CD4-positive, alpha-beta T cell treated with Interleukin-1 beta for 1 hour (primary cell): Measurements from ENCODE around the gene LRIT1.
"Not testable (repeated sequence)": the region's sequence is repeated elsewhere in the genome, so short reads cannot be mapped to it uniquely, and the experiment has no call there.

Experiments used
- DNase-seq, 2 donors: peaks; one replicate each; pipeline ENCODE4 v3.0.0-alpha.2; 2020 to 2022

Gene LRIT1, protein sequence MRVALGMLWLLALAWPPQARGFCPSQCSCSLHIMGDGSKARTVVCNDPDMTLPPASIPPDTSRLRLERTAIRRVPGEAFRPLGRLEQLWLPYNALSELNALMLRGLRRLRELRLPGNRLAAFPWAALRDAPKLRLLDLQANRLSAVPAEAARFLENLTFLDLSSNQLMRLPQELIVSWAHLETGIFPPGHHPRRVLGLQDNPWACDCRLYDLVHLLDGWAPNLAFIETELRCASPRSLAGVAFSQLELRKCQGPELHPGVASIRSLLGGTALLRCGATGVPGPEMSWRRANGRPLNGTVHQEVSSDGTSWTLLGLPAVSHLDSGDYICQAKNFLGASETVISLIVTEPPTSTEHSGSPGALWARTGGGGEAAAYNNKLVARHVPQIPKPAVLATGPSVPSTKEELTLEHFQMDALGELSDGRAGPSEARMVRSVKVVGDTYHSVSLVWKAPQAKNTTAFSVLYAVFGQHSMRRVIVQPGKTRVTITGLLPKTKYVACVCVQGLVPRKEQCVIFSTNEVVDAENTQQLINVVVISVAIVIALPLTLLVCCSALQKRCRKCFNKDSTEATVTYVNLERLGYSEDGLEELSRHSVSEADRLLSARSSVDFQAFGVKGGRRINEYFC

DNA sequence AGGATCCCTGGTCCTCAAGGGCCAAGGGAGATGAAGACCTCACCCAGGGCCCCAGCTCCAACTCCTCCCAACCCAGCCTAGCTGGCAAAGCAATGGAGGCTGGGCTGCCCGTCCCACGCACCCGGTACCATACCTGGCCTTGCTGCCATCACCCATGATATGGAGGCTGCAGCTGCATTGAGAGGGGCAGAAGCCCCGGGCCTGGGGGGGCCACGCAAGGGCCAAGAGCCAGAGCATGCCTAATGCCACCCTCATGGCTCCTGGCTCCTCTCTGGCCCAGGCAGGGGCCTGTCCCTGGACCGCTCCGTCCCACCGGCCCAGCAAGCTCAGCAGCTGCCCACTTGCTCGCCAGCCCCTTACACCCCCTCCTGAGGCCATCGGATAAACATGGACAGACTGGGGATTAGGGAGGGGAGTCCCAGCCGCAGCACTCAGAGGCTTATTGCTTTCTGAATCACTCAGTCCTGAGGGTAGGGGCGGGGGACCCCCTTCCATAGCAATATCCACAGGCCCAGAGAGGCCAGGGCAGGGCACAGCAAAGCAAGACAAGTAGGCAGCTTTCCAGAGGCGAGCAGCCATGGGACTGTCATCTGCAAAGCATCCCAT, at the start of gene LRIT1:
Gene LRIT1, minus strand, starts transcription at position 362 of the 606 bp plus-strand sequence. Its CDS starts 107 bp downstream, at position 255.
- no peak for DNase-seq

DNA sequence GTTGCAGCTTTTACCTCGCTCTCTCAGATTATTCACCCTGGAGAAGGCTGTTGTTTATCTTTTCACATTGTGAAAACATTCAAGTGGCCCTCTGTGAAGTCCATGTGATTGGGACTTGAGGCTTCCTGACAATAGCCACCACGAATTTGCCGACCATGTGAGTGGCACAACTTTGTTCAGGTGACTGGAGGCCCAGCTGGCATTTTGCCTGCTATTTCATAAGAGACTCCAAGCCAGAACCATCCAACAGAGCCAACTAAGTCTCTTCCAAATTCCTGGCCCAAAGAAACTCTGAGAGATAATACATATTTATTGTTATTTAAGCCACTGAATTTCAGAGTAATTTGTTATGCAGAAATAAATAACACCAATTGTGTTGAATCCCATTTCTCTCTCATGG, 48.9 kb upstream of the LRIT1 start:
- no peak for DNase-seq

- DNase-seq: no peak
These were observed 48.3 kb upstream of the LRIT1 start for GRCh38 chr10:84289521-84290200.

GRCh38 chr10:84288151-84288550, 46.8 kb upstream of the LRIT1 start:
- DNase-seq: no peak

DNA sequence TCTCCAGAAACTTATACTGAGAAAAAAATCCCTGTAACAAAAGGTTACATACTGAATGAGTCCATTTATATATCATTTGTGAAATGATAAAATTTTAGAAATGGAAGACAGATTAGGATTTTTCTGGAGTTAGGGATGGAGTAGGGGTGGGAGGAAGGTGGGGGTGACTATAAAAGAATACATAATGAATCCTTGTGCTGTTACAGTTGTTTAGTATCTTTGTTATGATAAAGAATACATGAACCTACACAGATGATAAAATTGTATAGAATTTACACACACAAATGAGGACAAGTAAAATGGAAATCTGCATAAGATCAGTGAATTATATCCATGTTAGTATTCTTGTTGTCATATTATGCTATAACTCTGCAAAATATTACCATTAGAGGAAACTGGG, 45.3 kb upstream of the LRIT1 start:
- no peak for DNase-seq

DNA sequence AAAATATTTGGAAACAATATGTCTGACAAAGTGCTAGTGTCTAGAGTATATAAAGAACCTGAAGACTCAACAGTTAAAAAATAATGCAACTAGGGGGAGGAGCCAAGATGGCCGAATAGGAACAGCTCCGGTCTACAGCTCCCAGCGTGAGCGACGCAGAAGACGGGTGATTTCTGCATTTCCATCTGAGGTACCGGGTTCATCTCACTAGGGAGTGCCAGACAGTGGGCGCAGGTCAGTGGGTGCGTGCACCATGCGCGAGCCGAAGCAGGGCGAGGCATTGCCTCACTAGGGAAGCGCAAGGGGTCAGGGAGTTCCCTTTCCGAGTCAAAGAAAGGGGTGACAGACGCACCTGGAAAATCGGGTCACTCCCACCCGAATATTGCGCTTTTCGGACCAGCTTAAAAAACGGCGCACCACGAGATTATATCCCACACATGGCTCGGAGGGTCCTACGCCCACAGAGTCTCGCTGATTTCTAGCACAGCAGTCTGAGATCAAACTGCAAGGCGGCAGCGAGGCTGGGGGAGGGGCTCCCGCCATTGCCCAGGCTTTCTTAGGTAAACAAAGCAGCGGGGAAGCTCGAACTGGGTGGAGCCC, 38.6 kb upstream of the LRIT1 start:
- DNase-seq: not testable (repeated sequence)

DNA sequence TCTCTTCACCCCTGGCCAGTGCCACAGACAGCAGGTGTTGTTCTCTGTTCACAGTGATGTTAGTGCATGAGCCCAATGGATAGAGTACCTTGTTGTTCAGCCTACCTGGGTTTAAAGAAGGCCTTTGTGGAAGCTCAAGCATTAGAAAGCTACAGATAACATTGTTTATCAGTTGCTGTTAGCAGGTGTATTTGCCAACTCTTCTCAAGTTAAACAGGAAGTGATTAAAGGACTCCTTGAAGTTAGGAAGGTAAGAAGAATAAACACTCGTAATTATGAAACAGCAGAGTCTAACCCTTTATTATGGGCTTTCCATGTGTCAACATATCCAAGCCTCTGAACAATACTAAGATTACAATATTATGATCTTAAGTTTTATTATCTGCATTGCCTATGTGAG, 29.4 kb upstream of the LRIT1 start:
- no peak for DNase-seq

DNA sequence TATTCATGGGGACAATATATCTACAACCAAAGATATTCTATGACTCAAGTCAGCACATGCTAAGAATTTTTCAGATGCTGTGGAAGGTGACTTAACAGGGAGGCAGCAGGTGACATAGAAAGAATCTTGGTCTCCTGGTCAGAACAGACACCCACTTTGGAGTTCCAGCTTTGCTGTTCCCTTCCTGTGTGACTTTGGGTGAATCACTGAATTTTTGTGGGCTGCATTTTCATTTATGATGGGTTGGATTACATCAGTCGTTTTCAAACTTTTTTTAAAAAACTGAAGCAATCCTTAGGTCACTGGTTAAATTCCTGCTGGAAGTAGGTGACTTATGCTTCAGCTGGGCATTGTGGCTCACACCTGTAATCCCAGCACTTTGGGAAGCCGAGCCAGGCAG, 28.4 kb upstream of the LRIT1 start:
- DNase-seq: no peak

DNA sequence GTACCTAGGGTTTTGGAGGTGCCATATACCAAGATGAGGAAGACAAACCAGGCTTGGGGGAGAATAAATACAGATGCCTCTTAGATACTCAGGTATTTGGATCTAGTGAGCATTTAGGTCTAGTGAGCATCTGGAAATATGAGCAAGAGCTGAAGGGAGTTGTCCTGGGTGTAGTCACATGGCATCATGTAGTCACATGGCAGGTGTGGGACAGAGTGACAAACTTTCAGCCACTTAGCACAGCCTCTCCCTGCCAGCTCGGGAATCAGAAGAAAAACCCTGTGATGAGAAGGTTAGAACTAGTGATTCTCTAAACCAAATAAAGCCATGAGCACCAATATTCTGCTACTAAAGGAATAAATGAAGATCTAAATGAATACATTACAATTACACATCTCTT, 27.8 kb upstream of the LRIT1 start:
- DNase-seq: no peak

GRCh38 chr10:84267503-84268126, 26.3 kb upstream of the LRIT1 start:
- peak; percentile 48 to 55 for DNase-seq

DNA sequence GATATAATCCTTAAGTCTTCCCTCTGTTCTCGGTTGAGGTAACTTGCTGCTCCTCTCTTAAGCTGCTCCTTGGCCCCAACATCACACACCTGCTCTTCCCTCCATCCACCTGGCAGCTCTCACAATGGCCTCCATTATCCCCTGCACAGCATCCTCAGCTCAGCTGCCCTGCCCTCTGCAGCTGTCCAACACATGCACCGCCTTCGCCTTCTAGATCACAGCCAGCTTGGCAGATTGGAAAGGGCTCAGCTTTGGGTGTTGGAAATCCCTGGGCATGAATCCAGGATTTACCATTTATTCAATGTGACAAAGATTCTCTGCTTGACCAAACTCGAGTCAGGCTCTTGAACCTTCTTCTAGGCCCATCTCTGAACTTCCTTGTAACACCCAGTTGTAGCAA, 24.1 kb upstream of the LRIT1 start:
- no peak for DNase-seq

GRCh38 chr10:84264611-84265141, 23.3 kb upstream of the LRIT1 start:
- peak; percentile 63 to 67 for DNase-seq

GRCh38 chr10:84263716-84264115, 22.4 kb upstream of the LRIT1 start:
- no peak for DNase-seq

DNA sequence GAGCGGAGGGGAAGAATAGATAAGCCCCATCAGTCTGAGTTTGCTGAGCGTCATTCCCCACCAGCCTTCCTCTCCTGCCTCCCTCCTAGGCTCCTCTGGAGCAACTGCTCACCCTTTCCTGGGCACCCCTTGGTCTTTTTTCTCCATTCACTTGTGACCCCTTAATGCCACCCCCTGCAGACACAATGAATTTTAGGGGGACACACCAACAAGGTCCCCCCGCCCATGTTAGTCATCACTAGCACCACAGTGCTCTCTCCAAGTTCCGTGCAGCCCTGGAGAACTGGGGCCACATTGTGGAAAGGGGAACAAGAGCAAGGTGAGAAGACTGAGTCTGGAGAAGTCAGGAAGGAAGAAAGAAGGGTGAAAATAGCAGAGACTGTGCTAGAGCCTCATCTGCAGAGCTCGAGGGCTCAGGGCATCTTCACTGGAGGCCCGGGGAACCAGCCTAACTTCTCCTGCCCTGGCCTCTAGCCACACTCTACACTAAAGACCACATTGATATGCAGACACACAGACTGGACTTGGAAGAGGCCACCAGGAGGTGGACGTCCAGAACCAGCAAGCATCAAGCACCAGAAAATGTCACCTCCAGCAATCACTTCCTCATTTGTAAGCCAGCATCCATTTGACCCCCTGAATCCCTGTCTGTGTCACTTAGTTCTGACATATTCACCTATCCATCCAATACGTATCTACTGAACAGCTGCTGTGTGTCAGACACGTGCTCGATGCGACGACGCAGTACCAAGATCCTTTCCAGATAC, 21.0 kb upstream of the LRIT1 start:
- DNase-seq: no peak

DNA sequence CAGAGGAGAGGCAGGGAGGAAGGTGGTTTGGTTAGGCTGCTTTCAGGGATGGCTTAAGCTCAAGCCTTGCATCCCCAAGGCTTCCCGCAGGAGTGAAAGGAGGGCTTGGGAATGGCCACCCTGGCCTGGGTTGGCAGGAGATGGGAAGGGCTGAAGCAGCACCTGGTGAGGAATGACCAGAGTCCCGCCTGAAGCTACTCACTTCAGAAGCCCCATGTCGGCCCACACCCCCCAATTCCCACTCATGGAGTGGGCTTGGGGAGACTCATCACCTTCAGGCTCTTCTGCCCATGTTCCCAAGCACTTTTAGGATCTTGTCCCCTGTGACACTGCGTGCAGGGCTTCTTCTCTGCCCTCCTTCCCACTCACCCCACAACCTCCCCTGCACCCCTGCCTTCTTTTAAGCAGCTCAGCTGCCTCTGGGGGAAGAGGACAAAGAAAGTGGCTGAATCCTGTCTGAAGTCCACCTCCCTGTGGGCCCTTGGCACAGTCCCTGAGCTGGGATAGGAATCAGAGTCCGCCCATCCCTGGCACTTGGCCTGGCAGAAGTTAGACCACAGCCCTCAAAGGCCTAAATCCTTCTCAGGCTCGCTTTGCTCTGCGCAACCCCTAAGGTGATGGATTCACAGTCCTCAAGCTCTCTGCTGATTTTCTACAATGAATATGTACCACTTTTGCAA, 20.0 kb upstream of the LRIT1 start:
- DNase-seq: no peak

- no peak for DNase-seq
These were observed 16.8 kb upstream of the LRIT1 start for GRCh38 chr10:84258034-84258695.

- no peak for DNase-seq
These were observed 16.1 kb upstream of the LRIT1 start for GRCh38 chr10:84257343-84258020.

DNA sequence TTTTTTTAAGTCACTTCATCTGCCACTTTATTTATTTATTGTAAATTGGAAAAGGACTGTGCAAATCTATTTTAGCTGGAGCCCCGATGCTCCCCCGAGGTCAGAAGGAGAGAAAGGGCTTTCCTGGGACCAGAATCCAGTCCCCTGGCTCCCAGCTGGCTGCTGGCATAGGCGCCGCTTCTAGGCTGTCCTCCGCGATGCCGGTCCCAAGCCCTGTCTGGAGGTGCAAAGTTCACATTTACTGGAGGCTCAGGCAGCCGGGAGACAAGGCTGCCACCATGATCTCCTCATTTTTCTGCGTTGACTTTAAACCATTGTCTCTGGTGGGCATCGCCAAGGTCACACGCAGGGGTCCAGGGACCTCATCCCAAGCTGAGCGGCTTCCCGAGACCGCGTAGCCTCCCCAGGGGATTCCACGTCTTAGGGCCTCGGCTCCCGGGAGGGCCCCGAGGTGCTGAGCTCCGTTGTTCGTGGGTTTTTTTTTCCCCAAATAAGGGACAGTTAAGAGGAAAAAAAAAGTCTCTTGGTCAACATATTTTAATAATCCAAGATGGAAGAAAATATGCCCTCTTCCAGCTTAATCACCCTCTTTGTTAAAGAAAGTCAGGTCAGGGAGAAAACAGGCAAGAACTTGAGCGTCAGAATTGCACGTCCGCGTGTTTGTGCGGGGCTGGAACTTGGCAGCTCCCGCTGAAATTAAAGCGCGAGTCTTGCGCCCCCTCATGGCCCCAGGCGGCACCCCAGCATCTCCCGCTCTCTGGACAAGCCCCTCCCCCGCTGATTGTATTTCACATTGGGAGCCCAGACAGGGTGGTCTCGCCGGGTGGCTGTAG, 15.4 kb upstream of the LRIT1 start:
- DNase-seq: peak; percentile 10 to 11
